Lung (tissue), 12 donors: Measurements from ENCODE around the gene FEN1. TPM values are rescaled to one million over a fixed set of nuclear protein-coding genes. Genes with fewer than 3 reads are reported as not detected.

ENCODE experiments used
- ATAC-seq: fragments of 200-7000 bp; cut with Tn5 transposase; one replicate; pipeline ENCODE4 v1.9.1; 2020; ENCODE audit warnings: moderate number of reproducible peaks; ENCODE audit not compliant: insufficient read depth, low FRiP score
- DNase-seq, 3 donors: peaks; one replicate each; pipeline ENCODE4 v3.0.0-alpha.2; 2013 to 2017
- H3K27ac ChIP-seq, 2 donors: one replicate each; pipeline ENCODE4 v1.5.1; 2013; ENCODE audit warnings: mild to moderate bottlenecking in 2 of 2, moderate library complexity in 2 of 2, control low read depth in 1 of 2, inconsistent platforms in 1 of 2, low read depth in 1 of 2, low read length in 1 of 2
- H3K27me3 ChIP-seq, 3 donors: one replicate each; pipeline ENCODE4 v1.5.1; 2013; ENCODE audit warnings: low read length in 2 of 3; ENCODE audit not compliant: control insufficient read depth in 3 of 3, insufficient read depth in 3 of 3
- H3K36me3 ChIP-seq, 4 donors: one replicate each; pipeline ENCODE4 v1.5.1; 2013; ENCODE audit warnings: low read length in 4 of 4, mild to moderate bottlenecking in 1 of 4, moderate library complexity in 1 of 4; ENCODE audit not compliant: control insufficient read depth in 4 of 4, insufficient read depth in 4 of 4
- H3K4me1 ChIP-seq, 5 donors: one replicate each; pipeline ENCODE4 v1.5.1; 2013; ENCODE audit warnings: low read length in 5 of 5, mild to moderate bottlenecking in 2 of 5, moderate library complexity in 1 of 5; ENCODE audit not compliant: control insufficient read depth in 5 of 5, insufficient read depth in 5 of 5
- H3K4me3 ChIP-seq: one replicate; pipeline ENCODE4 v1.5.1; 2013; ENCODE audit warnings: mild to moderate bottlenecking, control low read depth, moderate library complexity
- H3K9ac ChIP-seq, 2 donors: one replicate each; pipeline ENCODE4 v1.5.1; 2013; ENCODE audit warnings: low read length in 2 of 2, control low read depth in 1 of 2; ENCODE audit not compliant: insufficient read depth in 1 of 2
- H3K9me3 ChIP-seq, 4 donors: one replicate each; pipeline ENCODE4 v1.5.1; 2013; ENCODE audit warnings: low read length in 3 of 4, mild to moderate bottlenecking in 1 of 4, moderate library complexity in 1 of 4; ENCODE audit not compliant: control insufficient read depth in 4 of 4, insufficient read depth in 3 of 4
- CTCF ChIP-seq: IDR thresholded peaks from 2 replicates; pipeline ENCODE4 v1.5.1; 2012; ENCODE audit warnings: mild to moderate bottlenecking; ENCODE audit errors: control extremely low read depth, extremely low read depth
- WGBS, 2 donors: extraction: QIAGEN DNeasy Blood & Tissue Kit; methylation state at CpG; one replicate each; pipeline ENCODE4 v1.1.7; 2013; 5-methylcytosine and 5-hydroxymethylcytosine counted together
- polyA plus RNA-seq, 2 donors: library from polyadenylated mRNA; stranded (reverse); fragments of 200-250 nt; gene quantifications; one replicate each; pipeline ENCODE4 v1.2.1, GENCODE V29; 2013
- total RNA-seq, 2 donors: library from RNA; depleted of rRNA in 1 of 2; stranded (reverse); fragments of >200 nt in 1 of 2; gene quantifications; one replicate each; pipeline ENCODE4 v1.2.1, GENCODE V29; 2014 to 2021
- donor health status: control.
- donor health status: control.
- donor health status: Bipolar disorder and iron deficiency.
- donor health status: healthy.
- donor health status: DM: yes; HTN: yes; CAD: no.

Gene FEN1
- total and polyA plus RNA-seq, 4 donors, result 6.4 to 13.2 (median 10.2) TPM

GRCh38 chr11:61799665-61800284 lies 7.1 kb downstream of the FEN1 start:
- 95 to 98% methylated on average over 2 of the region's 2 CpGs for WGBS, 2 donors
- no peak overlapping the region for H3K27ac ChIP-seq
- ATAC-seq (no peak), DNase-seq (no peak)
- H3K9ac ChIP-seq, result no peak overlapping the region
- H3K9me3 ChIP-seq, result no peaks in the 10 kb centered on the region
- peaks cover 0 to 6% (median 3%) of the 10 kb centered on the region in 5 donors for H3K4me1 ChIP-seq
- no peaks in the 10 kb centered on the region for H3K27me3 ChIP-seq
- no peak overlapping the region for H3K4me3 ChIP-seq
- no peak for TF ChIP-seq CTCF
- peaks cover 5 to 32% (median 15%) of the 10 kb centered on the region in 4 donors for H3K36me3 ChIP-seq

GRCh38 chr11:61800331-61801281 lies 7.9 kb downstream of the FEN1 start:
- Histone ChIP-seq H3K9me3 (no peaks in the 10 kb centered on the region), H3K27ac (no peak overlapping the region), H3K4me3 (no peak overlapping the region), H3K36me3 (peaks cover 10 to 33% (median 17%) of the 10 kb centered on the region in 4 donors), H3K4me1 (peaks cover 0 to 6% (median 3%) of the 10 kb centered on the region in 5 donors), H3K9ac (no peak overlapping the region), H3K27me3 (no peaks in the 10 kb centered on the region)
- no peak for DNase-seq
- TF ChIP-seq CTCF, result no peak
- no peak for ATAC-seq
- WGBS, 2 donors, result 79 to 95% methylated on average over 3 of the region's 3 CpGs

- no peak for TF ChIP-seq CTCF
- H3K4me1 ChIP-seq, result peaks cover 0 to 3% (median 2%) of the 10 kb centered on the region in 5 donors
- no peaks in the 10 kb centered on the region for H3K9me3 ChIP-seq
- H3K27ac ChIP-seq, result no peak overlapping the region
- no peak for ATAC-seq
- 92% methylated on average over 6 of the region's 6 CpGs for WGBS, 2 donors
- DNase-seq, result no peak
- no peak overlapping the region for H3K9ac ChIP-seq
- no peaks in the 10 kb centered on the region for H3K27me3 ChIP-seq
- no peak overlapping the region for H3K4me3 ChIP-seq
- H3K36me3 ChIP-seq, result peaks cover 15 to 32% (median 21%) of the 10 kb centered on the region in 4 donors
These were observed 9.9 kb downstream of the FEN1 start for GRCh38 chr11:61802605-61803004.
